Erythroblast (primary cell): ENCODE measurements around the gene PLSCR4.

ENCODE experiments used
- GATA1 ChIP-seq: IDR thresholded peaks from 2 replicates; pipeline ENCODE4 v1.6.1; 2011; ENCODE audit warnings: low read depth, mild to moderate bottlenecking, control low read depth, low read length, moderate library complexity
- POLR2A ChIP-seq: IDR thresholded peaks from 2 replicates; pipeline ENCODE4 v1.6.1; 2011; ENCODE audit warnings: mild to moderate bottlenecking, low read length

DNA sequence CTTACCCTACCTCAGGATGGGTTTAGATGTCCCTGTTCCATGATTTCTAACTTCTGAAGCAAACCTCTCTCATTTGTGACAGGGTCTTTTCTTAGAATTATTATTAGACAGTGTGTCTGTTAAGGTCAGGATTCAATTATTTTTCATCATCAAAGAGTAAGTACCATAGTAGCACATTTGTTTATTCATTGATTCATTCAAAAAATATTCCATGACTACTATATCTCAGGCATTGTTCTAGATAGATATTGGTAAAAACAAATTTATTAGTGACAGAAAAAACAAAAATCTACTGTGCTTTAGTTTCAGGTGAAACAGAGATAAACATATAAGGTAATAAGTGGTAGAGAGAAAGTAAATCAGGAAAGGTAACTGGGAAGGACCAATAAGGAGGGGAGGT lies 86.4 kb downstream of the PLSCR4 start:
- TF ChIP-seq POLR2A, result no peak
- TF ChIP-seq GATA1, result no peak
